Cortex of kidney (tissue), 1 donor: ENCODE data around the gene FGF16.
"Not testable (repeated sequence)": the region's sequence is repeated elsewhere in the genome, so short reads cannot be mapped to it uniquely, and the experiment has no call there.

Source experiments
- DNase-seq: peaks from one replicate; lab custom pipeline; 2025; lab: John Stamatoyannopoulos, UW

FGF16 gene

GRCh38 chrX:77447653-77448569 lies 722 bp downstream of the FGF16 start:
- DNase-seq = no peak

- DNase-seq = no peak
These were observed 3.2 kb downstream of the FGF16 start for GRCh38 chrX:77450415-77450814.

GRCh38 chrX:77450996-77451395 lies 3.8 kb downstream of the FGF16 start:
- DNase-seq = no peak

GRCh38 chrX:77453190-77453589 lies 6.0 kb downstream of the FGF16 start:
- no peak for DNase-seq

GRCh38 chrX:77455437-77455836 lies 8.2 kb downstream of the FGF16 start:
- DNase-seq = no peak

GRCh38 chrX:77484045-77484444 lies 36.9 kb downstream of the FGF16 start:
- DNase-seq = no peak

- no peak for DNase-seq
These were observed 46.7 kb downstream of the FGF16 start for GRCh38 chrX:77493677-77494553.

- not testable (repeated sequence) for DNase-seq
These were observed 53.0 kb downstream of the FGF16 start for GRCh38 chrX:77500164-77500563.

- no peak for DNase-seq
These were observed 55.8 kb downstream of the FGF16 start for GRCh38 chrX:77502951-77503525.

GRCh38 chrX:77505227-77505626 lies 58.0 kb downstream of the FGF16 start:
- no peak for DNase-seq
